D721Med (cell line): ENCODE results near the gene CDH13.

ENCODE experiments used
- DNase-seq: peaks from one replicate; pipeline ENCODE4 v3.0.0; 2011; ENCODE audit warnings: low spot score; ENCODE audit not compliant: insufficient read length
- FAIRE-seq: peaks from 2 replicates; lab custom pipeline; 2011; peaks lifted over from hg19 to GRCh38; lab: Jason Lieb, UNC
- CTCF ChIP-seq: IDR thresholded peaks from 2 replicates; pipeline ENCODE4 v1.5.1; 2012; ENCODE audit warnings: mild to moderate bottlenecking, control low read depth; ENCODE audit not compliant: insufficient read depth; ENCODE audit errors: missing control alignments

Gene CDH13

GRCh38 chr16:82874271-82874670 lies 247.5 kb downstream of the CDH13 start:
- DNase-seq (no peak), FAIRE-seq (no peak)
- no peak for TF ChIP-seq CTCF

- FAIRE-seq: no peak
- no peak for TF ChIP-seq CTCF
- no peak for DNase-seq
Observed at GRCh38 chr16:82874672-82875071, 247.9 kb downstream of the CDH13 start.

- no peak for FAIRE-seq
- no peak for TF ChIP-seq CTCF
Observed at GRCh38 chr16:82876951-82877350, 250.2 kb downstream of the CDH13 start.

GRCh38 chr16:82878466-82878865 lies 251.7 kb downstream of the CDH13 start:
- FAIRE-seq (no peak), DNase-seq (no peak)
- no peak for TF ChIP-seq CTCF

More at GRCh38 chr16:82876951-82877350, 250.2 kb downstream of the CDH13 start:
- no peak for DNase-seq

- FAIRE-seq: no peak
- DNase-seq: no peak
- TF ChIP-seq CTCF: no peak
Observed at GRCh38 chr16:82880346-82880745, 253.6 kb downstream of the CDH13 start.

GRCh38 chr16:82881516-82881915 lies 254.7 kb downstream of the CDH13 start:
- FAIRE-seq (no peak), DNase-seq (no peak)
- no peak for TF ChIP-seq CTCF

- FAIRE-seq: no peak
- no peak for TF ChIP-seq CTCF
- no peak for DNase-seq
Observed at GRCh38 chr16:82882226-82882625, 255.5 kb downstream of the CDH13 start.
